GM12878 (cell line): Measurements from ENCODE around the gene RNF41. TPM values are rescaled to one million over a fixed set of nuclear protein-coding genes. Genes with fewer than 3 reads are reported as not detected.

Experiments
- ATAC-seq: fragments of 200-7000 bp; cut with Tn5 transposase; 3 replicates; pipeline ENCODE4 v1.9.1; 2020; ENCODE audit warnings: mild to moderate bottlenecking, moderate library complexity
- BruUV-seq: library from RNA; stranded (reverse); fragments of 400-500 nt; replicated peaks from 2 replicates; lab custom pipeline; 2021; lab: Mats Ljungman, UMichigan
- CTCF ChIA-PET: fragments of 300-600 bp; sonication (Branson Sonifier 250); formaldehyde crosslinking; extraction: SDS; loops from one replicate; lab custom pipeline; 2021; ENCODE audit warnings: inconsistent platforms; lab: Yijun Ruan, JAX
- POLR2A ChIA-PET: fragments of 350-600 bp; formaldehyde crosslinking; extraction: SDS; loops from one replicate; lab custom pipeline; 2021; ENCODE audit warnings: inconsistent platforms; lab: Charles Lee
- RAD21 ChIA-PET: fragments of 300-600 bp; sonication (Branson Sonifier 250); formaldehyde crosslinking; loops from one replicate; lab custom pipeline; 2023; ENCODE audit warnings: antibody characterized with exemption; ENCODE audit not compliant: unreplicated experiment; lab: Charles Lee
- SMC1A ChIA-PET: fragments of 300-600 bp; sonication (Branson Sonifier 250); formaldehyde crosslinking; loops from one replicate; lab custom pipeline; 2023; ENCODE audit not compliant: unreplicated experiment, uncharacterized antibody; lab: Charles Lee
- DNase-seq: peaks from one replicate; pipeline ENCODE4 v3.0.0-alpha.2; 2011; ENCODE audit warnings: low read depth, low spot score
- FAIRE-seq: peaks from 3 replicates; lab custom pipeline; 2011; peaks lifted over from hg19 to GRCh38; lab: Jason Lieb, UNC
- H2AFZ ChIP-seq: 2 replicates; pipeline ENCODE4 v1.6.0; 2011; ENCODE audit warnings: low read depth, low read length, control low read depth; ENCODE audit not compliant: control insufficient read depth
- H3K27ac ChIP-seq: 2 replicates; pipeline ENCODE4 v1.5.1; 2011; ENCODE audit warnings: control low read depth; ENCODE audit not compliant: control insufficient read depth, insufficient read depth
- H3K27me3 ChIP-seq, 2 experiments: replicated peaks in 1 of 2; 2 replicates each; pipeline versions ENCODE4 v1.6.0 to v1.6.1; 2011; ENCODE audit warnings: low read length in 1 of 2; ENCODE audit not compliant: control insufficient read depth in 2 of 2, insufficient read depth in 2 of 2
- H3K36me3 ChIP-seq, 2 experiments: 2 replicates each; pipeline ENCODE4 v1.5.1; 2011; ENCODE audit warnings: low read length in 1 of 2; ENCODE audit not compliant: control insufficient read depth in 2 of 2, insufficient read depth in 2 of 2
- H3K4me1 ChIP-seq: 2 replicates; pipeline ENCODE4 v1.6.1; 2011; ENCODE audit warnings: mild to moderate bottlenecking, low read length, moderate library complexity, mixed read lengths; ENCODE audit not compliant: control insufficient read depth, insufficient read depth
- H3K4me2 ChIP-seq: 2 replicates; pipeline ENCODE4 v1.6.0; 2011; ENCODE audit warnings: control low read depth; ENCODE audit not compliant: control insufficient read depth, insufficient read depth
- H3K4me3 ChIP-seq: fragments of 200-600 bp; sonication (generic); 2 replicates; pipeline ENCODE4 v1.5.1; 2016
- H3K79me2 ChIP-seq: 2 replicates; pipeline ENCODE4 v1.6.0; 2011; ENCODE audit warnings: low read length; ENCODE audit not compliant: control insufficient read depth, insufficient read depth
- H3K9ac ChIP-seq: 2 replicates; pipeline ENCODE4 v1.8.0; 2011; ENCODE audit warnings: low read length, control low read depth, mixed read lengths; ENCODE audit not compliant: control insufficient read depth, insufficient read depth
- H3K9me3 ChIP-seq: replicated peaks from 3 replicates; pipeline ENCODE4 v1.5.1; 2011; ENCODE audit warnings: mild to moderate bottlenecking, low read length; ENCODE audit not compliant: control insufficient read depth, insufficient read depth
- H4K20me1 ChIP-seq: 2 replicates; pipeline ENCODE4 v1.6.0; 2011; ENCODE audit not compliant: control insufficient read depth, insufficient read depth
- CBFB ChIP-seq: IDR thresholded peaks from 2 replicates; pipeline ENCODE4 v1.6.1; 2016; ENCODE audit warnings: antibody characterized with exemption, low read depth
- DPF2 ChIP-seq: fragments of 450-650 bp; IDR thresholded peaks from 2 replicates; pipeline ENCODE4 v1.6.1; 2017; ENCODE audit warnings: mild to moderate bottlenecking
- E2F4 ChIP-seq: IDR thresholded peaks from 2 replicates; pipeline ENCODE4 v1.6.1; 2012; ENCODE audit warnings: low read depth, low read length, improper control_type of control experiment
- EGR1 ChIP-seq, 2 experiments: IDR thresholded peaks; 1 replicate in 1 of 2; 2 replicates in 1 of 2; pipeline ENCODE4 v1.6.1; 2011 to 2012; ENCODE audit warnings: low read depth in 2 of 2, low read length in 2 of 2, borderline replicate concordance in 1 of 2, mild to moderate bottlenecking in 1 of 2, moderate library complexity in 1 of 2
- EZH2 ChIP-seq: IDR thresholded peaks from 2 replicates; pipeline ENCODE4 v1.6.1; 2012; ENCODE audit warnings: low read depth, mild to moderate bottlenecking, control low read depth, inconsistent platforms, low read length, borderline replicate concordance; ENCODE audit not compliant: control insufficient read depth
- IKZF1 ChIP-seq: fragments of 450-650 bp; conservative IDR thresholded peaks from 2 replicates; pipeline ENCODE4 v1.6.1; 2017; ENCODE audit warnings: antibody characterized with exemption, mild to moderate bottlenecking
- KAT2A ChIP-seq: conservative IDR thresholded peaks from 2 replicates; pipeline ENCODE4 v1.6.1; 2011; ENCODE audit warnings: low read depth, low read length; ENCODE audit not compliant: control insufficient read depth
- NFIC ChIP-seq: IDR thresholded peaks from 2 replicates; pipeline ENCODE4 v1.6.1; 2012; ENCODE audit warnings: low read depth, mild to moderate bottlenecking, inconsistent platforms, low read length, moderate library complexity
- NR2F1 ChIP-seq: fragments of 450-650 bp; conservative IDR thresholded peaks from 2 replicates; pipeline ENCODE4 v1.6.1; 2017; ENCODE audit warnings: mild to moderate bottlenecking
- SIN3A ChIP-seq: IDR thresholded peaks from 2 replicates; pipeline ENCODE4 v1.6.1; 2012; ENCODE audit warnings: low read depth, low read length, improper control_type of control experiment
- STAT1 ChIP-seq: fragments of 450-650 bp; conservative IDR thresholded peaks from 2 replicates; pipeline ENCODE4 v1.6.1; 2014; ENCODE audit warnings: antibody characterized with exemption, mild to moderate bottlenecking
- USF1 ChIP-seq: IDR thresholded peaks from 2 replicates; pipeline ENCODE4 v1.6.1; 2011; ENCODE audit warnings: borderline replicate concordance, low read depth, mild to moderate bottlenecking, moderate library complexity, mixed read lengths, low read length; ENCODE audit not compliant: insufficient read depth; ENCODE audit errors: extremely low read length
- YBX1 ChIP-seq: fragments of 450-650 bp; IDR thresholded peaks from 2 replicates; pipeline ENCODE4 v1.6.1; 2016; ENCODE audit warnings: antibody characterized with exemption
- WGBS: methylation state at CpG from one replicate; pipeline ENCODE4 v1.1.6; 2016; ENCODE audit warnings: low lambda C conversion rate; ENCODE audit not compliant: insufficient replicate concordance, insufficient coverage; ENCODE audit errors: missing lambda C conversion rate; 5-methylcytosine and 5-hydroxymethylcytosine counted together
- in situ Hi-C: fragments of 300-500 bp; cut with MboI; formaldehyde crosslinking; loops from 9 replicates; pipeline ENCODE4 v1.14.3; 2018; ENCODE audit warnings: mixed read lengths
- intact Hi-C: fragments of 100-400 bp; cut with micrococcal nuclease; formaldehyde crosslinking; loops from one replicate; pipeline ENCODE4 v1.14.2; 2022; ENCODE audit not compliant: unreplicated experiment
- polyA plus RNA-seq, 11 experiments: library from polyadenylated mRNA; depleted of rRNA in 4 of 11; unstranded in 6 of 11; stranded (reverse) in 5 of 11; fragments of >200 nt; fragmentation: Nextera tagmentation in 4 of 11; fragmentation: Illumina TruSeq in 1 of 11; extraction: Ambion mirVana in 4 of 11; extraction: Trizol in 1 of 11; gene quantifications; 1 replicate in 1 of 11; 2 replicates in 10 of 11; pipeline versions ENCODE4 v1.2.1 to v1.2.3, GENCODE V29; 2011 to 2016; ENCODE audit warnings: inconsistent platforms in 2 of 11, missing spikeins in 2 of 11, low read depth in 1 of 11
- total RNA-seq, 4 experiments: library from RNA; depleted of rRNA in 3 of 4; stranded (reverse); fragments of >200 nt in 3 of 4; fragmentation: Illumina TruSeq in 1 of 4; extraction: Trizol in 1 of 4; gene quantifications; 2 replicates each; pipeline versions ENCODE4 v1.2.1 to v1.2.3, GENCODE V29; 2013 to 2021
- TF ChIP-seq, protein P1 (sequence below): fragments of 450-650 bp; IDR thresholded peaks from 2 replicates; pipeline ENCODE4 v1.6.1; 2016; ENCODE audit warnings: mild to moderate bottlenecking
- TF ChIP-seq, protein P2 (sequence below): fragments of 450-650 bp; IDR thresholded peaks from 2 replicates; pipeline ENCODE4 v1.6.1; 2018; ENCODE audit warnings: mild to moderate bottlenecking, low read depth, moderate library complexity; ENCODE audit not compliant: partially characterized antibody
- TF ChIP-seq, protein P3 (sequence below): IDR thresholded peaks from 2 replicates; pipeline ENCODE4 v1.6.1; 2011; ENCODE audit warnings: low read depth, low read length, improper control_type of control experiment, borderline replicate concordance

The RNF41 gene
- total and polyA plus RNA-seq, 10 of the 15 experiments (the other 5 are each of a cell fraction or from before 2014, with no cell fraction given) = 11.1 to 47.8 (median 30.6) TPM

- 95% methylated on average over 14 of the region's 14 CpGs for WGBS
- Histone ChIP-seq H3K27me3 (no peaks in the 10 kb centered on the region), H3K36me3 (peaks cover 12 to 27% of the 10 kb centered on the region in 2 experiments), H3K9ac (no peak overlapping the region), H3K27ac (no peak overlapping the region), H3K4me3 (no peak overlapping the region), H4K20me1 (no peaks in the 10 kb centered on the region), H3K4me1 (no peaks in the 10 kb centered on the region), H2AFZ (no peak overlapping the region), H3K79me2 (no peaks in the 10 kb centered on the region), H3K9me3 (no peaks in the 10 kb centered on the region), H3K4me2 (no peak overlapping the region)
- intact Hi-C loops (no loop called here), in situ Hi-C loops (no loop called here)
- ChIA-PET CTCF (no interaction called here), SMC1A (no interaction called here), RAD21 (no interaction called here), POLR2A (interaction anchor here (1.0 kb wide), 1 partner anchor 23 kb away, joined by 4 read pairs; the partner anchor contains the start of gene RNF41)
- ATAC-seq = no peak
- DNase-seq = no peak
- no TSS peak for BruUV-seq
- FAIRE-seq = no peak
- TF ChIP-seq, protein P1, sequence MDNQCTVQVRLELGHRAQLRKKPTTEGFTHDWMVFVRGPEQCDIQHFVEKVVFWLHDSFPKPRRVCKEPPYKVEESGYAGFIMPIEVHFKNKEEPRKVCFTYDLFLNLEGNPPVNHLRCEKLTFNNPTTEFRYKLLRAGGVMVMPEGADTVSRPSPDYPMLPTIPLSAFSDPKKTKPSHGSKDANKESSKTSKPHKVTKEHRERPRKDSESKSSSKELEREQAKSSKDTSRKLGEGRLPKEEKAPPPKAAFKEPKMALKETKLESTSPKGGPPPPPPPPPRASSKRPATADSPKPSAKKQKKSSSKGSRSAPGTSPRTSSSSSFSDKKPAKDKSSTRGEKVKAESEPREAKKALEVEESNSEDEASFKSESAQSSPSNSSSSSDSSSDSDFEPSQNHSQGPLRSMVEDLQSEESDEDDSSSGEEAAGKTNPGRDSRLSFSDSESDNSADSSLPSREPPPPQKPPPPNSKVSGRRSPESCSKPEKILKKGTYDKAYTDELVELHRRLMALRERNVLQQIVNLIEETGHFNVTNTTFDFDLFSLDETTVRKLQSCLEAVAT = no peak
- TF ChIP-seq, protein P2, sequence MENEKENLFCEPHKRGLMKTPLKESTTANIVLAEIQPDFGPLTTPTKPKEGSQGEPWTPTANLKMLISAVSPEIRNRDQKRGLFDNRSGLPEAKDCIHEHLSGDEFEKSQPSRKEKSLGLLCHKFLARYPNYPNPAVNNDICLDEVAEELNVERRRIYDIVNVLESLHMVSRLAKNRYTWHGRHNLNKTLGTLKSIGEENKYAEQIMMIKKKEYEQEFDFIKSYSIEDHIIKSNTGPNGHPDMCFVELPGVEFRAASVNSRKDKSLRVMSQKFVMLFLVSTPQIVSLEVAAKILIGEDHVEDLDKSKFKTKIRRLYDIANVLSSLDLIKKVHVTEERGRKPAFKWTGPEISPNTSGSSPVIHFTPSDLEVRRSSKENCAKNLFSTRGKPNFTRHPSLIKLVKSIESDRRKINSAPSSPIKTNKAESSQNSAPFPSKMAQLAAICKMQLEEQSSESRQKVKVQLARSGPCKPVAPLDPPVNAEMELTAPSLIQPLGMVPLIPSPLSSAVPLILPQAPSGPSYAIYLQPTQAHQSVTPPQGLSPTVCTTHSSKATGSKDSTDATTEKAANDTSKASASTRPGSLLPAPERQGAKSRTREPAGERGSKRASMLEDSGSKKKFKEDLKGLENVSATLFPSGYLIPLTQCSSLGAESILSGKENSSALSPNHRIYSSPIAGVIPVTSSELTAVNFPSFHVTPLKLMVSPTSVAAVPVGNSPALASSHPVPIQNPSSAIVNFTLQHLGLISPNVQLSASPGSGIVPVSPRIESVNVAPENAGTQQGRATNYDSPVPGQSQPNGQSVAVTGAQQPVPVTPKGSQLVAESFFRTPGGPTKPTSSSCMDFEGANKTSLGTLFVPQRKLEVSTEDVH = no peak
- no peak for TF ChIP-seq USF1
- TF ChIP-seq YBX1 = no peak
- no peak for TF ChIP-seq E2F4
- TF ChIP-seq EZH2 = no peak
- TF ChIP-seq, protein P3, sequence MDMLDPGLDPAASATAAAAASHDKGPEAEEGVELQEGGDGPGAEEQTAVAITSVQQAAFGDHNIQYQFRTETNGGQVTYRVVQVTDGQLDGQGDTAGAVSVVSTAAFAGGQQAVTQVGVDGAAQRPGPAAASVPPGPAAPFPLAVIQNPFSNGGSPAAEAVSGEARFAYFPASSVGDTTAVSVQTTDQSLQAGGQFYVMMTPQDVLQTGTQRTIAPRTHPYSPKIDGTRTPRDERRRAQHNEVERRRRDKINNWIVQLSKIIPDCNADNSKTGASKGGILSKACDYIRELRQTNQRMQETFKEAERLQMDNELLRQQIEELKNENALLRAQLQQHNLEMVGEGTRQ = no peak
- TF ChIP-seq DPF2 = no peak
- TF ChIP-seq NFIC = no peak
- TF ChIP-seq CBFB = no peak
- no peak for TF ChIP-seq IKZF1
- TF ChIP-seq KAT2A = no peak
- no peak for TF ChIP-seq STAT1
- TF ChIP-seq EGR1 (IDR thresholded peaks at IDR 0.05; ENCODE audit: borderline replicate concordance in 1 of 2, low read depth in 2 of 2, low read length in 2 of 2) = no peak
- TF ChIP-seq NR2F1 = no peak
- TF ChIP-seq SIN3A = no peak
These were observed 22.8 kb upstream of the RNF41 start for GRCh38 chr12:56244494-56244893.
